DND-41 (cell line): ENCODE measurements around the gene FOXP1.

Experiments
- EZH2 ChIP-seq: IDR thresholded peaks from 3 replicates; pipeline ENCODE4 v1.6.1; 2012; ENCODE audit warnings: borderline replicate concordance, low read depth, mild to moderate bottlenecking, moderate library complexity, low read length, inconsistent platforms; ENCODE audit not compliant: severe bottlenecking
- TF ChIP-seq, protein P1 (sequence below): IDR thresholded peaks from 2 replicates; pipeline ENCODE4 v1.5.1; 2012; ENCODE audit warnings: borderline replicate concordance, low read length, moderate library complexity, mild to moderate bottlenecking; ENCODE audit not compliant: poor library complexity, severe bottlenecking; ENCODE audit errors: extremely low read depth

DNA sequence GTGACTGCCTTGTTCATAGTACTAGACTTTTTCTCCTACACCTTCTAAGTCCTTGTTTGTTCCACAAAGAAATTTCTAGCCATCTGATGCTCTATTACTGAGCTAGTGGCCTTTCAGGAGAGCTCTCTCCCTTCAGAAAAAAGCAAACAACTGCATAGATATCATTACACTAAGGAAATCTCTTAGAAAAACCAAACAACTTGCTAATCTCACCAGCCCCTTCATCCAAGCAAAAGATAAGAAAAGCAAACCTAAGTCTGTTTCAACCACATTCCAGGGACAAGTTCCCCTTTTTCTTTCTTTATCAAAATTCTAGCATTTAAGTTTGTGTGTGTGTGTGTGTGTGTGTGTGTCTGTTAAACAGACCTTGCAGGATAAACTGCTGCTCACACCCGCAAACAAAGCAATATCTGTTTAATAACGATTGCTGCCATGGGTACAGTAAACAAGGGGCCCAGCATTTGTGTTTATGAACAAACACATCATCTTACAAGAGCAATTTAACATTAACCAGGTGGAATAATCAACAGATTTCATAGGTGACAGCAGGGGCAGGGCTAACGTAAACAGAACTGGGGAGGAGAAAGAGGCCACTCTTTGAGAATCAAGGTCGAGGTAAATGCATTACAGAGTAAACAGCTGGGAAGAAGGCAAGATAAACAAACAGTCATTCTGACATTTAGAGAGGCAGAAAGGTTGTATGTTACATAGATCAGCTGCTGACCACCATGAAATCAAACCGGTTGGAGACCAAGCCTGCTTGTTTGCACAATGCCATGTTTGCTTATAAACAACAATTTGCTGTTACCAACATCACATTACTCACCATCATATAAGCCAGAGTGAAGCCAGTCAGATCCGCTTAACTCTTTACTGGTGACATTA lies 375.1 kb downstream of the FOXP1 start:
- TF ChIP-seq EZH2 = no peak
- TF ChIP-seq, protein P1, sequence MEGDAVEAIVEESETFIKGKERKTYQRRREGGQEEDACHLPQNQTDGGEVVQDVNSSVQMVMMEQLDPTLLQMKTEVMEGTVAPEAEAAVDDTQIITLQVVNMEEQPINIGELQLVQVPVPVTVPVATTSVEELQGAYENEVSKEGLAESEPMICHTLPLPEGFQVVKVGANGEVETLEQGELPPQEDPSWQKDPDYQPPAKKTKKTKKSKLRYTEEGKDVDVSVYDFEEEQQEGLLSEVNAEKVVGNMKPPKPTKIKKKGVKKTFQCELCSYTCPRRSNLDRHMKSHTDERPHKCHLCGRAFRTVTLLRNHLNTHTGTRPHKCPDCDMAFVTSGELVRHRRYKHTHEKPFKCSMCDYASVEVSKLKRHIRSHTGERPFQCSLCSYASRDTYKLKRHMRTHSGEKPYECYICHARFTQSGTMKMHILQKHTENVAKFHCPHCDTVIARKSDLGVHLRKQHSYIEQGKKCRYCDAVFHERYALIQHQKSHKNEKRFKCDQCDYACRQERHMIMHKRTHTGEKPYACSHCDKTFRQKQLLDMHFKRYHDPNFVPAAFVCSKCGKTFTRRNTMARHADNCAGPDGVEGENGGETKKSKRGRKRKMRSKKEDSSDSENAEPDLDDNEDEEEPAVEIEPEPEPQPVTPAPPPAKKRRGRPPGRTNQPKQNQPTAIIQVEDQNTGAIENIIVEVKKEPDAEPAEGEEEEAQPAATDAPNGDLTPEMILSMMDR = no peak
